Karpas-422 (cell line): ENCODE results near the gene ABCC10. TPM values are rescaled to one million over a fixed set of nuclear protein-coding genes. Genes with fewer than 3 reads are reported as not detected.

Source experiments
- DNase-seq: peaks from one replicate; pipeline ENCODE4 v3.0.0-alpha.2; 2015
- H2AFZ ChIP-seq: fragments of 200-600 bp; sonication (generic); 2 replicates; pipeline ENCODE4 v1.6.1; 2014; ENCODE audit warnings: antibody characterized with exemption, low read length, mixed read lengths
- H3K27ac ChIP-seq: fragments of 200-600 bp; sonication (generic); 2 replicates; pipeline ENCODE4 v1.5.1; 2014; ENCODE audit warnings: mild to moderate bottlenecking, low read length, moderate library complexity
- H3K27me3 ChIP-seq: fragments of 200-600 bp; sonication (generic); 2 replicates; pipeline ENCODE4 v1.6.1; 2014; ENCODE audit warnings: low read length, mixed read lengths
- H3K36me3 ChIP-seq: fragments of 200-600 bp; sonication (generic); 2 replicates; pipeline ENCODE4 v1.6.1; 2014; ENCODE audit warnings: low read length, mixed read lengths; ENCODE audit not compliant: insufficient read depth
- H3K4me1 ChIP-seq: fragments of 200-600 bp; sonication (generic); 2 replicates; pipeline ENCODE4 v1.6.1; 2014; ENCODE audit warnings: mild to moderate bottlenecking, low read length, mixed read lengths
- H3K4me2 ChIP-seq: fragments of 200-600 bp; sonication (generic); 2 replicates; pipeline ENCODE4 v1.6.1; 2014; ENCODE audit warnings: low read length, low read depth, mild to moderate bottlenecking; ENCODE audit not compliant: poor library complexity, severe bottlenecking
- H3K4me3 ChIP-seq: fragments of 200-600 bp; sonication (generic); 2 replicates; pipeline ENCODE4 v1.5.1; 2014; ENCODE audit warnings: mild to moderate bottlenecking, antibody characterized with exemption, low read length, mixed read lengths
- H3K79me2 ChIP-seq: fragments of 200-600 bp; sonication (generic); 2 replicates; pipeline ENCODE4 v1.6.1; 2014; ENCODE audit warnings: mild to moderate bottlenecking, low read length, mixed read lengths
- H3K9ac ChIP-seq: fragments of 200-600 bp; sonication (generic); 2 replicates; pipeline ENCODE4 v1.6.0; 2014; ENCODE audit warnings: low read length
- H3K9me2 ChIP-seq: fragments of 200-600 bp; sonication (generic), shearing (Covaris generic); replicated peaks from 2 replicates; pipeline ENCODE4 v1.6.0; 2014; ENCODE audit warnings: mild to moderate bottlenecking, low read length, moderate library complexity; ENCODE audit not compliant: insufficient read depth
- H3K9me3 ChIP-seq: fragments of 300-700, 200-600 bp; sonication (generic); 2 replicates; pipeline ENCODE4 v1.6.1; 2014; ENCODE audit warnings: low read length, mixed read lengths
- H4K20me1 ChIP-seq: fragments of 200-600 bp; sonication (generic); 2 replicates; pipeline ENCODE4 v1.6.1; 2014; ENCODE audit warnings: mild to moderate bottlenecking, antibody characterized with exemption, low read length, low read depth; ENCODE audit not compliant: insufficient read depth
- total RNA-seq: library from RNA; depleted of rRNA; stranded (reverse); fragments of >200 nt; shearing (Covaris generic); gene quantifications from 2 replicates; pipeline ENCODE4 v1.2.3, GENCODE V29; 2014; ENCODE audit warnings: low replicate concordance

Gene ABCC10
- total RNA-seq, 1 experiment from 2014 or later = 33.5 TPM

DNA sequence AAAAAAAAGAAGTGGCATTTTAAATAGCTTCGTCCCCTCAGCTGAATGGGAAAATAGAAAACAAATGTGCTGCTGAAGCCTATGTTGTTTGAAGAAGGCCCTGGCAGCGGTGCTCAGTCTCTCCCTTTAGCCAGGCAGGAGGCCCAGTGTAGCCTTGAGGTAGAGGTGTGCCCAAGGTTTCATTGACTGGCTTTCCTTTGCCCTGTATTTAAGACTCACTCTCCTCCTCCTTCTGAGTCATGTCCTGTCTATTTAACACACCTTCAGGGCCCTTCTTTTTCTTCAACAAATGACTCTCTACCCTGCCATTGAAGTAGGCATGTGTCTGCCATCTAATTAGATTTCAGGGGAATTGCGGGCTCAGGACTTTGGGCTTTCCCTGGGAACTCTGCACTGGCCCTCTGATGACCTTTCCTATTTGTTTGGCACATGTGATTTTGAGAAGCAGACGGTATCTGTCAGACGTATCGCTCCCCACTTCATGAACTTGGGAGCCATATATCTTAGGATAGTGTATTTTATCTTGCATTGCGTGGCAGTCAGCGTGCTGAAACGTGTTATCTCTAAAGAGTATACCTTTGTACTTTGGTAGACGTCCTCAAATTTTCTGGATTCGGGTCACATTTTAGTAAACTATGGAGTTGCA lies 54.4 kb downstream of the ABCC10 start:
- Histone ChIP-seq H3K4me3 (no peak overlapping the region), H3K27ac (no peak overlapping the region; the same call in 1 of the 2 replicates), H3K9me2 (no peaks in the 10 kb centered on the region), H3K9me3 (no peaks in the 10 kb centered on the region), H3K9ac (no peak overlapping the region), H3K4me2 (no peak overlapping the region), H4K20me1 (no peaks in the 10 kb centered on the region), H3K79me2 (peaks cover 59% of the 10 kb centered on the region), H3K4me1 (peaks cover 35% of the 10 kb centered on the region), H2AFZ (no peak overlapping the region), H3K27me3 (no peaks in the 10 kb centered on the region), H3K36me3 (no peaks in the 10 kb centered on the region)
- DNase-seq = no peak

- Histone ChIP-seq H3K27ac (no peak overlapping the region), H3K79me2 (peaks cover 31% of the 10 kb centered on the region), H3K9me2 (no peaks in the 10 kb centered on the region), H3K4me1 (no peaks in the 10 kb centered on the region), H3K36me3 (no peaks in the 10 kb centered on the region), H3K9me3 (no peaks in the 10 kb centered on the region), H3K27me3 (no peaks in the 10 kb centered on the region), H3K4me3 (no peak overlapping the region), H2AFZ (no peak overlapping the region), H3K9ac (no peak overlapping the region), H4K20me1 (no peaks in the 10 kb centered on the region), H3K4me2 (no peak overlapping the region)
- peak; percentile 34 for DNase-seq
Observed at GRCh38 chr6:43488667-43489276, 61.4 kb downstream of the ABCC10 start.

GRCh38 chr6:43489277-43490072 lies 62.1 kb downstream of the ABCC10 start:
- H3K9me2 ChIP-seq = no peaks in the 10 kb centered on the region
- H3K4me1 ChIP-seq = no peaks in the 10 kb centered on the region
- DNase-seq = no peak
- H3K4me2 ChIP-seq = no peak overlapping the region
- no peaks in the 10 kb centered on the region for H3K27me3 ChIP-seq
- no peaks in the 10 kb centered on the region for H3K36me3 ChIP-seq
- H3K9me3 ChIP-seq = no peaks in the 10 kb centered on the region
- peaks cover 30% of the 10 kb centered on the region for H3K79me2 ChIP-seq
- H3K9ac ChIP-seq = no peak overlapping the region
- no peak overlapping the region for H2AFZ ChIP-seq
- H3K27ac ChIP-seq = no peak overlapping the region
- no peak overlapping the region for H3K4me3 ChIP-seq
- no peaks in the 10 kb centered on the region for H4K20me1 ChIP-seq

DNA sequence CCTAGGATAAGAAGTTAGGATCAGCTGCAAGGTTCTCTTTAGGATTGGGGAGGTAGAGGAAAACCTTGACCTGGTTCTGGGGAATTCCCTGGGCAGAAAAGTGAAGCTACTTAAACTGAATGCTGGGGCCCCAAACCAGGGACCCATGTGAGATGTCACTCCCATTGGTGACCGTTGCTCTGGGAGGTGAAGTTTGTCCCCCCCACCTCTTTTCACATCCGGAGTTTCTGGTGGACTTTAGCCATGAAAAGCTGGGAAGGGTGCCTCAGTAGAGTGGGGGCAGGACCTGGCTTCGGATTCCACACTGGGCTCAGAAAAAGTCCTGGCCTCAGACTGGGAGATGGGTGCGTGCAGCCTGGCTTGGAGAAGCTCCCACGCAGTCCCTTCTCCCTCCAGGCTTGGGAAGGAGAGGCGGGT lies 63.2 kb downstream of the ABCC10 start:
- no peaks in the 10 kb centered on the region for H4K20me1 ChIP-seq
- H3K9me2 ChIP-seq = no peaks in the 10 kb centered on the region
- no peaks in the 10 kb centered on the region for H3K36me3 ChIP-seq
- H3K27me3 ChIP-seq = no peaks in the 10 kb centered on the region
- DNase-seq = peak; percentile 29
- no peaks in the 10 kb centered on the region for H3K9me3 ChIP-seq
- no peaks in the 10 kb centered on the region for H3K4me1 ChIP-seq
- H3K4me3 ChIP-seq = no peak overlapping the region
- H2AFZ ChIP-seq = no peak overlapping the region
- no peak overlapping the region for H3K9ac ChIP-seq
- no peak overlapping the region for H3K4me2 ChIP-seq
- peaks cover 29% of the 10 kb centered on the region for H3K79me2 ChIP-seq
- H3K27ac ChIP-seq = no peak overlapping the region

DNA sequence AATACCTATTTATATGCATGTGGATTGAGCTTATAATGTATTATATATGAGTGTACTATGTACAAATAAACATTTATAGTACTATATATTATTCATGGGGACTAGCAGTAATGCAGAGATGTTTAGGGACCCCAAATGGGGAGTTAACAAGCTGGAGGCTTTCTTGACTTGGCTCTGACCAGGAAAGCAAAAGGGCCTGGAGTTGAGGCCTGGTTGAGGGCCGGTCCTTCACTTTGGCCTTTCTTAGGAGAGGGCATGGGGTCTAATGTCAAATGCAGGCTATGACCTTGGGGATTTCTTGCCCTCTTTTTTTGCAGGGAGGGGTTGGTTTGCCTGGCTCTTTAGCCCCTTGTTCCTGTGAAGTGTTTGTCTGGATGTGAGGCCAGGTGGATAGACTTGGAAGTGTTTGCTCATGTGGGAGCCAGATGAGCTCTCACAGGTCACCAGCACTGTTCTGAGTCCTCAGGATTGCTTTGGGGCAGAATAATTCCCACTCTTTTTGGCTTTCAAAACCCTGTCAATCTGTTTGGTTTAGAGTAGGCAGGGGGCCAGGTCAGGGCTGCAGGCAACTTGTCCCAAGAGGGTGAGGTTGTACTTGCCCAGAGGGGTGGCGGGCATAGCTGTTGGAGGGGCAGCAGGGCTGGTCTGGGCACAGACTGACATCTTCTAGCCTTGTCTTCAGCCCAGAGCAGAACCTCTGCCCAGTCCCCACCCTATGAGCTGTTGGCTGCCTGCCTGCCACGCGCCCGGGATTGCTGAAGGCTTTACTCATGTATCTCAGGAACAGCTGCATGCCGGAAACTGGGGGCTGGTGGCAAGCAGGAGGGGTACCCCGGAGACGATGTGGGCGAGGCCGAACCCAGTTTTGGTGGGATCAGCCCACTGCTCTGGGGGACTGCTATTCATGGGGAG lies 64.7 kb downstream of the ABCC10 start:
- no peak overlapping the region for H3K4me2 ChIP-seq
- no peaks in the 10 kb centered on the region for H3K4me1 ChIP-seq
- no peaks in the 10 kb centered on the region for H3K27me3 ChIP-seq
- H3K9ac ChIP-seq = no peak overlapping the region
- no peak overlapping the region for H2AFZ ChIP-seq
- peaks cover 30% of the 10 kb centered on the region for H3K79me2 ChIP-seq
- peak; percentile 31 for DNase-seq
- H3K9me3 ChIP-seq = no peaks in the 10 kb centered on the region
- no peak overlapping the region for H3K27ac ChIP-seq
- no peaks in the 10 kb centered on the region for H3K36me3 ChIP-seq
- no peaks in the 10 kb centered on the region for H4K20me1 ChIP-seq
- H3K9me2 ChIP-seq = no peaks in the 10 kb centered on the region
- H3K4me3 ChIP-seq = no peak overlapping the region

DNA sequence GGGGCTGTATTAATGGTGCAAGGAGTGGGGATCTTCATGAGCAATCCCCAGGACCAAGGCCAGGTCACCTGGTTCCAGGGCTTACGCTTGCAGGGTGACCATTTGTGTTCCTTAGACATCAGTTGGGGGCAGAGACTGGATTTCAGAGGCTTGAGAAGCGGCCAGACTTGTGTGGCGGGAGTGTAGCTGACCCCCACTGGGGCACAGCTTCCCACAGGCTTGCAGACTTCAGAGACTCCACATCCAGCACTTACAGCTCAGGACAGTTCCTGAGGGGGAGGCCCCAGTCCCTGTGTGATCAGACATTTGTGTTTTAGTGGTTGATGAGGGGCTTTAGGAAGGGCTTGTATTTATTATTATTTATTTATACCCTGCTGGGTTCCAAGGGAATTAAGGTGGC lies 65.3 kb downstream of the ABCC10 start:
- Histone ChIP-seq H3K4me3 (no peak overlapping the region), H3K27ac (no peak overlapping the region), H3K9me2 (no peaks in the 10 kb centered on the region), H3K79me2 (peaks cover 30% of the 10 kb centered on the region), H3K36me3 (no peaks in the 10 kb centered on the region), H3K4me1 (no peaks in the 10 kb centered on the region), H3K9ac (no peak overlapping the region), H3K4me2 (no peak overlapping the region), H4K20me1 (no peaks in the 10 kb centered on the region), H3K9me3 (no peaks in the 10 kb centered on the region), H3K27me3 (no peaks in the 10 kb centered on the region), H2AFZ (no peak overlapping the region)
- no peak for DNase-seq

DNA sequence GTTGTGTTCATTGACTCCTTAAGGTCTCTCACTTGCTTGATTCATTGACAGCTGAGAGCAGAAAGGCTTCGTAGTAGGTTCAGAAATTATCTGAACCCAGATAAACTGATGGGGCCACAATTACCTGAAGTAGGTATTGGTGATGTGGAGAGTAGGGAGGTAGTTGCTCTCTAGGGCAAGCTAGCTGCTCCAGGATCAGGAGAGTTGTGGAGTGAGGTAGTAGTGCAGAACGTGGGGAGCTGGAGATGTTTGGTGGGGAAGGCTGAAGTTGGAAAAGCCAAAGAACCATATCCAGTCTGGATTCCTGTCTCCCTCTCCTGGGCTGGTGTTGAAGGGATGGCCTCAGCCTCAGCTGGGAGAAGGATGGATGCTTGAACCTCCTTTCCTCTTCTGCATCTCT lies 65.9 kb downstream of the ABCC10 start:
- H3K9me2 ChIP-seq = no peaks in the 10 kb centered on the region
- H3K27me3 ChIP-seq = no peaks in the 10 kb centered on the region
- no peak overlapping the region for H3K4me3 ChIP-seq
- H3K27ac ChIP-seq = no peak overlapping the region
- peaks cover 30% of the 10 kb centered on the region for H3K79me2 ChIP-seq
- H3K9ac ChIP-seq = no peak overlapping the region
- no peaks in the 10 kb centered on the region for H4K20me1 ChIP-seq
- H3K36me3 ChIP-seq = no peaks in the 10 kb centered on the region
- no peak overlapping the region for H3K4me2 ChIP-seq
- H3K4me1 ChIP-seq = no peaks in the 10 kb centered on the region
- no peak overlapping the region for H2AFZ ChIP-seq
- DNase-seq = no peak
- H3K9me3 ChIP-seq = no peaks in the 10 kb centered on the region
